H1 (cell line): ENCODE data around the gene B4GALNT1. TPM values are rescaled to one million over a fixed set of nuclear protein-coding genes. Genes with fewer than 3 reads are reported as not detected.

Experiments used
- BACH1 ChIP-seq: IDR thresholded peaks from 2 replicates; pipeline ENCODE4 v1.6.1; 2012; ENCODE audit warnings: low read length, improper control_type of control experiment
- CHD2 ChIP-seq: IDR thresholded peaks from 2 replicates; pipeline ENCODE4 v1.6.1; 2012; ENCODE audit warnings: low read length, improper control_type of control experiment
- SAP30 ChIP-seq: fragments of 300-600 bp; sonication (generic); IDR thresholded peaks from 2 replicates; pipeline ENCODE4 v1.7.1; 2012; ENCODE audit warnings: low read length, moderate library complexity, mild to moderate bottlenecking, inconsistent platforms; ENCODE audit not compliant: insufficient read depth, insufficient replicate concordance
- SIX5 ChIP-seq: IDR thresholded peaks from 2 replicates; pipeline ENCODE4 v1.6.1; 2011; ENCODE audit warnings: mild to moderate bottlenecking, low read depth, low read length
- SP4 ChIP-seq: IDR thresholded peaks from 2 replicates; pipeline ENCODE4 v1.6.1; 2012; ENCODE audit warnings: low read length, inconsistent platforms
- SUZ12 ChIP-seq: fragments of 200-600 bp; sonication (generic); IDR thresholded peaks from 2 replicates; pipeline ENCODE4 v1.6.1; 2012; ENCODE audit warnings: mild to moderate bottlenecking, inconsistent platforms, low read length, moderate library complexity, mixed read lengths
- TAF1 ChIP-seq: IDR thresholded peaks from 2 replicates; pipeline ENCODE4 v1.6.1; 2011; ENCODE audit warnings: mild to moderate bottlenecking, low read depth, low read length
- TEAD4 ChIP-seq: IDR thresholded peaks from 2 replicates; pipeline ENCODE4 v1.6.1; 2012; ENCODE audit warnings: low read depth, low read length, inconsistent platforms, mixed read lengths
- polyA plus RNA-seq, 7 experiments: library from polyadenylated mRNA; depleted of rRNA in 3 of 7; stranded (reverse) in 5 of 7; unstranded in 2 of 7; fragments of >200 nt in 5 of 7; fragments of 200-250 nt in 2 of 7; gene quantifications; 1 replicate in 5 of 7; 2 replicates in 1 of 7; 4 replicates in 1 of 7; pipeline versions ENCODE4 v1.2.1 to v1.2.3, GENCODE V29; 2011 to 2013; ENCODE audit warnings: missing spikeins in 2 of 7, mixed read lengths in 2 of 7
- total RNA-seq: library from RNA; stranded (reverse); fragmentation: NEBNext Ultra II Directional; extraction: Animal tissue kit (Norgen Biotek cat#: 25700); gene quantifications from 2 replicates; pipeline ENCODE4 v1.2.1, GENCODE V29; 2021
- TF ChIP-seq, protein P1 (sequence below): fragments of 300-600 bp; sonication (generic); IDR thresholded peaks from 2 replicates; pipeline ENCODE4 v1.7.1; 2012; ENCODE audit warnings: low read length, moderate library complexity, mild to moderate bottlenecking, inconsistent platforms; ENCODE audit not compliant: insufficient replicate concordance
- TF ChIP-seq, protein P2 (sequence below): IDR thresholded peaks from 2 replicates; pipeline ENCODE4 v1.6.1; 2011; ENCODE audit warnings: low read length, improper control_type of control experiment

The B4GALNT1 gene
- total and polyA plus RNA-seq, 2 of the 8 experiments (the other 6 are each of a cell fraction or from before 2014, with no cell fraction given): 1.5 to 2.3 TPM

DNA sequence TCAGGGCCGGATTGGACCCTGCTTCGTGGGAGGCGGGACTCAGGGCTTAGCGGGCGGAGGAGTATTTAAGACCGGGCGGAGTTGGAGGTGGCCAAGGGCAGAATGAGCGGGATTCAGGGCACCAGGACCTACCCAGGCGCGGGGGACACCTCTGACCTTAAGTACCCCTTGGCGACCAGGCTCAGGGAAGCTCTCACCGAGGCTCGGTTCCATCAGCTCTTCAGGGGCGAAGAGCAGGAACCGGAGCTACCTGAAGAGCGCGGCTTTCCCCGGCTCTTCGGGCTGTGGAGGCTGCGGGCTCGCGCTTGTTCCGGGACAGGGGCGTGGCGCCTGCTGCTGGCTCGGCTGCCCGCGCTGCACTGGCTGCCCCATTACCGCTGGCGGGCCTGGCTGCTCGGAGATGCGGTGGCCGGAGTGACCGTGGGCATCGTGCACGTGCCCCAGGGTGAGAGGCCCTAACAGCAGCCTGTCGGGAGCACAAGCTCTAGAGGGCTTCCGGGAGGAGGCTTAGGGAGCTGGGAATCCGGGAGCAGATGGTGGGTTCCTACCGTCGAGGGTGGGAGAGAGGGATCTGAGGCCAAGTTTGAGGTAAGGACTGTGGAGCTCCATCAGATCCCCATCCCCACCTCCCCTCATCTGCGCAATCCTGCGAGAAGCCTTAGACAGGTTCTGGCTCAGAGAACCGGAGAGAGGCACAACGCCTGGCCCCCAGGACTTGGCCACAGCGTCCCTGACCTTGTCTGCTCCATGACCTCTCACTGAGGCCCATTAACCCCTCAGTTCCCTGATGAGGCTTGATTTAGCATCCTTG lies 13.4 kb downstream of the B4GALNT1 start (continued):
- TF ChIP-seq SUZ12 (peak; percentile 83), BACH1 (no peak), TEAD4 (no peak), SIX5 (no peak), TAF1 (0 out of 2 replicates have a peak, but pooled peaks have one; percentile 7), SP4 (no peak), SAP30 (no peak), CHD2 (no peak)
- TF ChIP-seq, protein P1, sequence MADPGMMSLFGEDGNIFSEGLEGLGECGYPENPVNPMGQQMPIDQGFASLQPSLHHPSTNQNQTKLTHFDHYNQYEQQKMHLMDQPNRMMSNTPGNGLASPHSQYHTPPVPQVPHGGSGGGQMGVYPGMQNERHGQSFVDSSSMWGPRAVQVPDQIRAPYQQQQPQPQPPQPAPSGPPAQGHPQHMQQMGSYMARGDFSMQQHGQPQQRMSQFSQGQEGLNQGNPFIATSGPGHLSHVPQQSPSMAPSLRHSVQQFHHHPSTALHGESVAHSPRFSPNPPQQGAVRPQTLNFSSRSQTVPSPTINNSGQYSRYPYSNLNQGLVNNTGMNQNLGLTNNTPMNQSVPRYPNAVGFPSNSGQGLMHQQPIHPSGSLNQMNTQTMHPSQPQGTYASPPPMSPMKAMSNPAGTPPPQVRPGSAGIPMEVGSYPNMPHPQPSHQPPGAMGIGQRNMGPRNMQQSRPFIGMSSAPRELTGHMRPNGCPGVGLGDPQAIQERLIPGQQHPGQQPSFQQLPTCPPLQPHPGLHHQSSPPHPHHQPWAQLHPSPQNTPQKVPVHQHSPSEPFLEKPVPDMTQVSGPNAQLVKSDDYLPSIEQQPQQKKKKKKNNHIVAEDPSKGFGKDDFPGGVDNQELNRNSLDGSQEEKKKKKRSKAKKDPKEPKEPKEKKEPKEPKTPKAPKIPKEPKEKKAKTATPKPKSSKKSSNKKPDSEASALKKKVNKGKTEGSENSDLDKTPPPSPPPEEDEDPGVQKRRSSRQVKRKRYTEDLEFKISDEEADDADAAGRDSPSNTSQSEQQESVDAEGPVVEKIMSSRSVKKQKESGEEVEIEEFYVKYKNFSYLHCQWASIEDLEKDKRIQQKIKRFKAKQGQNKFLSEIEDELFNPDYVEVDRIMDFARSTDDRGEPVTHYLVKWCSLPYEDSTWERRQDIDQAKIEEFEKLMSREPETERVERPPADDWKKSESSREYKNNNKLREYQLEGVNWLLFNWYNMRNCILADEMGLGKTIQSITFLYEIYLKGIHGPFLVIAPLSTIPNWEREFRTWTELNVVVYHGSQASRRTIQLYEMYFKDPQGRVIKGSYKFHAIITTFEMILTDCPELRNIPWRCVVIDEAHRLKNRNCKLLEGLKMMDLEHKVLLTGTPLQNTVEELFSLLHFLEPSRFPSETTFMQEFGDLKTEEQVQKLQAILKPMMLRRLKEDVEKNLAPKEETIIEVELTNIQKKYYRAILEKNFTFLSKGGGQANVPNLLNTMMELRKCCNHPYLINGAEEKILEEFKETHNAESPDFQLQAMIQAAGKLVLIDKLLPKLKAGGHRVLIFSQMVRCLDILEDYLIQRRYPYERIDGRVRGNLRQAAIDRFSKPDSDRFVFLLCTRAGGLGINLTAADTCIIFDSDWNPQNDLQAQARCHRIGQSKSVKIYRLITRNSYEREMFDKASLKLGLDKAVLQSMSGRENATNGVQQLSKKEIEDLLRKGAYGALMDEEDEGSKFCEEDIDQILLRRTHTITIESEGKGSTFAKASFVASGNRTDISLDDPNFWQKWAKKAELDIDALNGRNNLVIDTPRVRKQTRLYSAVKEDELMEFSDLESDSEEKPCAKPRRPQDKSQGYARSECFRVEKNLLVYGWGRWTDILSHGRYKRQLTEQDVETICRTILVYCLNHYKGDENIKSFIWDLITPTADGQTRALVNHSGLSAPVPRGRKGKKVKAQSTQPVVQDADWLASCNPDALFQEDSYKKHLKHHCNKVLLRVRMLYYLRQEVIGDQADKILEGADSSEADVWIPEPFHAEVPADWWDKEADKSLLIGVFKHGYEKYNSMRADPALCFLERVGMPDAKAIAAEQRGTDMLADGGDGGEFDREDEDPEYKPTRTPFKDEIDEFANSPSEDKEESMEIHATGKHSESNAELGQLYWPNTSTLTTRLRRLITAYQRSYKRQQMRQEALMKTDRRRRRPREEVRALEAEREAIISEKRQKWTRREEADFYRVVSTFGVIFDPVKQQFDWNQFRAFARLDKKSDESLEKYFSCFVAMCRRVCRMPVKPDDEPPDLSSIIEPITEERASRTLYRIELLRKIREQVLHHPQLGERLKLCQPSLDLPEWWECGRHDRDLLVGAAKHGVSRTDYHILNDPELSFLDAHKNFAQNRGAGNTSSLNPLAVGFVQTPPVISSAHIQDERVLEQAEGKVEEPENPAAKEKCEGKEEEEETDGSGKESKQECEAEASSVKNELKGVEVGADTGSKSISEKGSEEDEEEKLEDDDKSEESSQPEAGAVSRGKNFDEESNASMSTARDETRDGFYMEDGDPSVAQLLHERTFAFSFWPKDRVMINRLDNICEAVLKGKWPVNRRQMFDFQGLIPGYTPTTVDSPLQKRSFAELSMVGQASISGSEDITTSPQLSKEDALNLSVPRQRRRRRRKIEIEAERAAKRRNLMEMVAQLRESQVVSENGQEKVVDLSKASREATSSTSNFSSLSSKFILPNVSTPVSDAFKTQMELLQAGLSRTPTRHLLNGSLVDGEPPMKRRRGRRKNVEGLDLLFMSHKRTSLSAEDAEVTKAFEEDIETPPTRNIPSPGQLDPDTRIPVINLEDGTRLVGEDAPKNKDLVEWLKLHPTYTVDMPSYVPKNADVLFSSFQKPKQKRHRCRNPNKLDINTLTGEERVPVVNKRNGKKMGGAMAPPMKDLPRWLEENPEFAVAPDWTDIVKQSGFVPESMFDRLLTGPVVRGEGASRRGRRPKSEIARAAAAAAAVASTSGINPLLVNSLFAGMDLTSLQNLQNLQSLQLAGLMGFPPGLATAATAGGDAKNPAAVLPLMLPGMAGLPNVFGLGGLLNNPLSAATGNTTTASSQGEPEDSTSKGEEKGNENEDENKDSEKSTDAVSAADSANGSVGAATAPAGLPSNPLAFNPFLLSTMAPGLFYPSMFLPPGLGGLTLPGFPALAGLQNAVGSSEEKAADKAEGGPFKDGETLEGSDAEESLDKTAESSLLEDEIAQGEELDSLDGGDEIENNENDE: no peak
- TF ChIP-seq, protein P2, sequence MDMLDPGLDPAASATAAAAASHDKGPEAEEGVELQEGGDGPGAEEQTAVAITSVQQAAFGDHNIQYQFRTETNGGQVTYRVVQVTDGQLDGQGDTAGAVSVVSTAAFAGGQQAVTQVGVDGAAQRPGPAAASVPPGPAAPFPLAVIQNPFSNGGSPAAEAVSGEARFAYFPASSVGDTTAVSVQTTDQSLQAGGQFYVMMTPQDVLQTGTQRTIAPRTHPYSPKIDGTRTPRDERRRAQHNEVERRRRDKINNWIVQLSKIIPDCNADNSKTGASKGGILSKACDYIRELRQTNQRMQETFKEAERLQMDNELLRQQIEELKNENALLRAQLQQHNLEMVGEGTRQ: no peak
